ENCODE data around the gene STX2.
A peak's percentile ranks its signal among the peaks of the same experiment; 100 is the strongest.
"Not testable (repeated sequence)": the region's sequence is repeated elsewhere in the genome, so short reads cannot be mapped to it uniquely, and the experiment has no call there.

Gene STX2

GRCh38 chr12:130764073-130764472, 75.0 kb downstream of the STX2 start:
- DNase-seq (ENCODE audit: low read depth) = no peak
- no peak for TF ChIP-seq CTCF (IDR thresholded peaks at IDR 0.05; ENCODE audit: low read depth, low read length, missing control alignments)
- H3K4me3 ChIP-seq (ENCODE audit: low read depth, low read length) = no peak overlapping the region
- in situ Hi-C loops (cut with HindIII; ENCODE audit: low sequenced_read_pairs) = no loop called here

- in situ Hi-C loops (cut with HindIII; ENCODE audit: low sequenced_read_pairs) = no loop called here
- no peak for TF ChIP-seq CTCF (IDR thresholded peaks at IDR 0.05; ENCODE audit: low read depth, low read length, missing control alignments)
- DNase-seq (ENCODE audit: low read depth) = no peak
- no peak overlapping the region for H3K4me3 ChIP-seq (ENCODE audit: low read depth, low read length)
Measured at GRCh38 chr12:130762319-130762675, 76.8 kb downstream of the STX2 start.

- no peak overlapping the region for H3K4me3 ChIP-seq (ENCODE audit: low read depth, low read length)
- DNase-seq (ENCODE audit: low read depth) = no peak
- in situ Hi-C loops (cut with HindIII; ENCODE audit: low sequenced_read_pairs) = no loop called here
- peak; percentile 63 for TF ChIP-seq CTCF (IDR thresholded peaks at IDR 0.05; ENCODE audit: low read depth, low read length, missing control alignments)
Measured at GRCh38 chr12:130761537-130762318, 77.3 kb downstream of the STX2 start.

GRCh38 chr12:130754234-130754901, 84.7 kb downstream of the STX2 start:
- no peak for DNase-seq (ENCODE audit: low read depth)
- no peak for TF ChIP-seq CTCF (IDR thresholded peaks at IDR 0.05; ENCODE audit: low read depth, low read length, missing control alignments)
- H3K4me3 ChIP-seq (ENCODE audit: low read depth, low read length) = no peak overlapping the region
- in situ Hi-C loops (cut with HindIII; ENCODE audit: low sequenced_read_pairs) = no loop called here

- no peak for DNase-seq (ENCODE audit: low read depth)
- no peak overlapping the region for H3K4me3 ChIP-seq (ENCODE audit: low read depth, low read length)
- no peak for TF ChIP-seq CTCF (IDR thresholded peaks at IDR 0.05; ENCODE audit: low read depth, low read length, missing control alignments)
- in situ Hi-C loops (cut with HindIII; ENCODE audit: low sequenced_read_pairs) = no loop called here
Measured at GRCh38 chr12:130752692-130753230, 86.3 kb downstream of the STX2 start.

GRCh38 chr12:130752037-130752436, 87.0 kb downstream of the STX2 start:
- in situ Hi-C loops (cut with HindIII; ENCODE audit: low sequenced_read_pairs); H3K4me3 ChIP-seq (ENCODE audit: low read depth, low read length); DNase-seq (ENCODE audit: low read depth): not testable (repeated sequence)

- no peak for TF ChIP-seq CTCF (IDR thresholded peaks at IDR 0.05; ENCODE audit: low read depth, low read length, missing control alignments)
Measured at GRCh38 chr12:130748786-130749185, 90.3 kb downstream of the STX2 start.

More at GRCh38 chr12:130748786-130749185, 90.3 kb downstream of the STX2 start:
- no peak for DNase-seq (ENCODE audit: low read depth)
- in situ Hi-C loops (cut with HindIII; ENCODE audit: low sequenced_read_pairs) = no loop called here
- H3K4me3 ChIP-seq (ENCODE audit: low read depth, low read length) = no peak overlapping the region
